Endodermal cell (in vitro differentiated cells): ENCODE data around the gene LIM2. TPM values are rescaled to one million over a fixed set of nuclear protein-coding genes. Genes with fewer than 3 reads are reported as not detected.

Experiments
- DNase-seq: peaks from one replicate; pipeline ENCODE4 v3.0.0-alpha.2; 2017
- H3K27ac ChIP-seq: 2 replicates; pipeline ENCODE4 v1.5.1; 2013; ENCODE audit warnings: mild to moderate bottlenecking, low read depth, low read length, moderate library complexity
- H3K27me3 ChIP-seq: 2 replicates; pipeline ENCODE4 v1.6.1; 2013; ENCODE audit warnings: mild to moderate bottlenecking, low read length, moderate library complexity; ENCODE audit not compliant: insufficient read depth, control insufficient read depth, poor library complexity, severe bottlenecking
- H3K36me3 ChIP-seq: 2 replicates; pipeline ENCODE4 v1.7.0; 2013; ENCODE audit warnings: mild to moderate bottlenecking, low read length, moderate library complexity; ENCODE audit not compliant: control insufficient read depth, insufficient read depth
- H3K4me1 ChIP-seq: one replicate; pipeline ENCODE4 v1.7.0; 2013; ENCODE audit warnings: low read length; ENCODE audit not compliant: control insufficient read depth, insufficient read depth
- H3K4me3 ChIP-seq: 2 replicates; pipeline ENCODE4 v1.5.1; 2013; ENCODE audit warnings: mild to moderate bottlenecking, low read length, moderate library complexity
- H3K9ac ChIP-seq: 2 replicates; pipeline ENCODE4 v1.6.1; 2013; ENCODE audit warnings: mild to moderate bottlenecking, low read length, moderate library complexity; ENCODE audit not compliant: poor library complexity, severe bottlenecking; ENCODE audit errors: extremely low read depth
- H3K9me3 ChIP-seq: 2 replicates; pipeline ENCODE4 v1.6.1; 2013; ENCODE audit warnings: mild to moderate bottlenecking, low read length, moderate library complexity; ENCODE audit not compliant: control insufficient read depth
- H3K27ac Mint-ChIP-seq: 2 replicates; pipeline ENCODE4 v1.8.0; 2020; ENCODE audit warnings: mixed read lengths
- H3K27me3 Mint-ChIP-seq: 2 replicates; pipeline ENCODE4 v1.8.0; 2021; ENCODE audit warnings: mild to moderate bottlenecking, mixed read lengths; ENCODE audit not compliant: insufficient read depth
- H3K36me3 Mint-ChIP-seq: 2 replicates; pipeline ENCODE4 v1.8.0; 2020; ENCODE audit warnings: low read depth, mixed read lengths
- H3K4me1 Mint-ChIP-seq: 2 replicates; pipeline ENCODE4 v1.8.0; 2020; ENCODE audit warnings: mixed read lengths
- H3K4me3 Mint-ChIP-seq: 2 replicates; pipeline ENCODE4 v1.8.0; 2020; ENCODE audit warnings: mild to moderate bottlenecking, moderate library complexity, mixed read lengths
- H3K9me3 Mint-ChIP-seq: 2 replicates; pipeline ENCODE4 v1.8.0; 2020; ENCODE audit warnings: mild to moderate bottlenecking, mixed read lengths
- CTCF ChIP-seq: fragments of 200-600 bp; sonication (generic); conservative IDR thresholded peaks from 2 replicates; pipeline ENCODE4 v1.5.0; 2021; ENCODE audit warnings: antibody characterized with exemption, mild to moderate bottlenecking
- WGBS, 2 experiments: methylation state at CpG; one replicate each; pipeline versions ENCODE4 v1.1.5 to v1.1.7; 2013; ENCODE audit warnings: missing lambda C conversion rate in 2 of 2, mixed read lengths in 1 of 2; ENCODE audit not compliant: insufficient coverage in 1 of 2, insufficient read length in 1 of 2; 5-methylcytosine and 5-hydroxymethylcytosine counted together
- total RNA-seq, 2 donors: library from RNA; stranded (reverse); fragmentation: NEBNext Ultra II Directional in 1 of 2; extraction: Animal tissue kit (Norgen Biotek cat#: 25700) in 1 of 2; gene quantifications; 2 replicates in 1 of 2; 3 replicates in 1 of 2; pipeline ENCODE4 v1.2.1, GENCODE V29; 2021

The LIM2 gene
- total RNA-seq, 2 donors from 2014 or later = not detected

- no peaks in the 10 kb centered on the region for H3K9me3 ChIP-seq
- peak overlapping the region; percentile 32 for H3K27ac ChIP-seq
- H3K9me3 Mint-ChIP-seq = peaks cover 8% of the 10 kb centered on the region
- no peak for TF ChIP-seq CTCF
- no peaks in the 10 kb centered on the region for H3K27me3 ChIP-seq
- no peaks in the 10 kb centered on the region for H3K36me3 ChIP-seq
- H3K27ac Mint-ChIP-seq = peak overlapping the region; percentile 95
- H3K4me3 Mint-ChIP-seq = peak overlapping the region; percentile 77
- DNase-seq = peak; percentile 99
- H3K4me1 ChIP-seq = peaks cover 2% of the 10 kb centered on the region
- no peaks in the 10 kb centered on the region for H3K27me3 Mint-ChIP-seq
- H3K4me3 ChIP-seq = peak overlapping the region; percentile 86
- H3K9ac ChIP-seq = peak overlapping the region; percentile 57
- peaks cover 3% of the 10 kb centered on the region for H3K36me3 Mint-ChIP-seq
- WGBS, 2 experiments = 1% methylated on average over 25 to 45 of the region's 45 CpGs
- H3K4me1 Mint-ChIP-seq = peaks cover 5% of the 10 kb centered on the region
Observed at GRCh38 chr19:51394050-51394836, 6.5 kb upstream of the LIM2 start.

GRCh38 chr19:51392701-51393100 lies 4.9 kb upstream of the LIM2 start:
- DNase-seq = no peak
- Histone ChIP-seq H3K27ac (no peak overlapping the region), H3K36me3 (no peaks in the 10 kb centered on the region), H3K4me1 (peaks cover 2% of the 10 kb centered on the region), H3K4me3 (no peak overlapping the region), H3K9ac (no peak overlapping the region), H3K9me3 (no peaks in the 10 kb centered on the region), H3K27me3 (no peaks in the 10 kb centered on the region)
- Mint-ChIP-seq H3K27ac (no peak overlapping the region), H3K4me3 (no peak overlapping the region), H3K4me1 (peaks cover 5% of the 10 kb centered on the region), H3K27me3 (no peaks in the 10 kb centered on the region), H3K9me3 (peaks cover 8% of the 10 kb centered on the region), H3K36me3 (peaks cover 3% of the 10 kb centered on the region)
- WGBS, 2 experiments = 80% methylated on average over 1 of the region's 1 CpG; no CpG with 5 or more reads in 1 of the 2 experiments
- TF ChIP-seq CTCF = no peak

- Histone ChIP-seq H3K27me3 (no peaks in the 10 kb centered on the region), H3K27ac (no peak overlapping the region), H3K9ac (no peak overlapping the region), H3K36me3 (no peaks in the 10 kb centered on the region), H3K4me1 (peaks cover 2% of the 10 kb centered on the region), H3K9me3 (no peaks in the 10 kb centered on the region), H3K4me3 (no peak overlapping the region)
- H3K27me3 Mint-ChIP-seq = no peaks in the 10 kb centered on the region
- DNase-seq = no peak
- H3K4me3 Mint-ChIP-seq = peak overlapping the region; percentile 46
- WGBS, 2 experiments = 90 to 91% methylated on average over 4 to 7 of the region's 8 CpGs
- no peaks in the 10 kb centered on the region for H3K36me3 Mint-ChIP-seq
- H3K9me3 Mint-ChIP-seq = peaks cover 3% of the 10 kb centered on the region
- H3K4me1 Mint-ChIP-seq = peaks cover 5% of the 10 kb centered on the region
- TF ChIP-seq CTCF = no peak
- peak overlapping the region; percentile 49 for H3K27ac Mint-ChIP-seq
Observed at GRCh38 chr19:51391073-51391611, 3.4 kb upstream of the LIM2 start.
